H9 (cell line): ENCODE results near the gene PCDHGB1. TPM values are rescaled to one million over a fixed set of nuclear protein-coding genes. Genes with fewer than 3 reads are reported as not detected.
A peak's percentile ranks its signal among the peaks of the same experiment; 100 is the strongest.

Source experiments
- DNase-seq: peaks from one replicate; pipeline ENCODE4 v3.0.0-alpha.2; 2017
- H2AFZ ChIP-seq: one replicate; pipeline ENCODE4 v1.6.1; 2013; ENCODE audit warnings: mild to moderate bottlenecking, low read length, control low read depth, moderate library complexity
- H2AK5ac ChIP-seq: 2 replicates; pipeline ENCODE4 v1.6.1; 2013; ENCODE audit warnings: low read length, control low read depth, mixed read lengths; ENCODE audit not compliant: insufficient read length
- H2BK120ac ChIP-seq: one replicate; pipeline ENCODE4 v1.6.1; 2013; ENCODE audit warnings: low read depth, mild to moderate bottlenecking, low read length, control low read depth, inconsistent platforms; ENCODE audit not compliant: poor library complexity, severe bottlenecking
- H2BK12ac ChIP-seq: 2 replicates; pipeline ENCODE4 v1.6.1; 2013; ENCODE audit warnings: low read length, control low read depth, mixed read lengths, low read depth; ENCODE audit not compliant: insufficient read length
- H2BK15ac ChIP-seq: 2 replicates; pipeline ENCODE4 v1.6.1; 2013; ENCODE audit warnings: low read depth, low read length, control low read depth
- H2BK20ac ChIP-seq: one replicate; pipeline ENCODE4 v1.6.1; 2013; ENCODE audit warnings: low read depth, mild to moderate bottlenecking, low read length, control low read depth, inconsistent platforms; ENCODE audit not compliant: poor library complexity, severe bottlenecking
- H2BK5ac ChIP-seq: 2 replicates; pipeline ENCODE4 v1.6.1; 2013; ENCODE audit warnings: low read length, control low read depth, mixed read lengths; ENCODE audit not compliant: insufficient read length
- H3K14ac ChIP-seq: 2 replicates; pipeline ENCODE4 v1.6.1; 2013; ENCODE audit warnings: low read length, control low read depth; ENCODE audit not compliant: insufficient read depth
- H3K18ac ChIP-seq: 2 replicates; pipeline ENCODE4 v1.6.1; 2013; ENCODE audit warnings: low read depth, mild to moderate bottlenecking, mixed read lengths, low read length, control low read depth; ENCODE audit not compliant: insufficient read length
- H3K23ac ChIP-seq: 2 replicates; pipeline ENCODE4 v1.6.1; 2013; ENCODE audit warnings: low read length, control low read depth, mixed read lengths, low read depth; ENCODE audit not compliant: insufficient read length
- H3K23me2 ChIP-seq: 2 replicates; pipeline ENCODE4 v1.6.1; 2013; ENCODE audit warnings: low read depth, mild to moderate bottlenecking, mixed read lengths, low read length, control low read depth; ENCODE audit not compliant: insufficient read length, poor library complexity, severe bottlenecking
- H3K27ac ChIP-seq: 2 replicates; pipeline ENCODE4 v1.5.1; 2013; ENCODE audit warnings: low read length, control low read depth, mixed read lengths, low read depth; ENCODE audit not compliant: insufficient read length
- H3K27me3 ChIP-seq: 2 replicates; pipeline ENCODE4 v1.6.1; 2013; ENCODE audit warnings: low read length, control low read depth, inconsistent platforms; ENCODE audit not compliant: insufficient read depth
- H3K4ac ChIP-seq: 2 replicates; pipeline ENCODE4 v1.6.1; 2013; ENCODE audit warnings: low read depth, mild to moderate bottlenecking, control low read depth, inconsistent platforms, low read length, moderate library complexity
- H3K4me1 ChIP-seq: 2 replicates; pipeline ENCODE4 v1.6.1; 2013; ENCODE audit warnings: low read length, control low read depth, inconsistent platforms; ENCODE audit not compliant: insufficient read depth
- H3K4me2 ChIP-seq: 2 replicates; pipeline ENCODE4 v1.6.1; 2013; ENCODE audit warnings: low read length, control low read depth, mixed read lengths; ENCODE audit not compliant: insufficient read length, insufficient read depth
- H3K56ac ChIP-seq: 2 replicates; pipeline ENCODE4 v1.6.1; 2013; ENCODE audit warnings: low read depth, mild to moderate bottlenecking, mixed read lengths, low read length, control low read depth; ENCODE audit not compliant: insufficient read length
- H3K79me1 ChIP-seq: 2 replicates; pipeline ENCODE4 v1.6.1; 2013; ENCODE audit warnings: low read depth, mild to moderate bottlenecking, moderate library complexity, low read length, control low read depth, inconsistent platforms; ENCODE audit not compliant: insufficient read depth, poor library complexity, severe bottlenecking
- H3K79me2 ChIP-seq: 2 replicates; pipeline ENCODE4 v1.6.1; 2013; ENCODE audit warnings: low read length, control low read depth, inconsistent platforms; ENCODE audit not compliant: insufficient read depth
- H3K9ac ChIP-seq: 2 replicates; pipeline ENCODE4 v1.6.1; 2013; ENCODE audit warnings: low read length, control low read depth, mixed read lengths; ENCODE audit not compliant: insufficient read length; ENCODE audit errors: extremely low read depth
- H3K9me3 ChIP-seq: one replicate; pipeline ENCODE4 v1.6.1; 2013; ENCODE audit warnings: low read depth, low read length, inconsistent platforms; ENCODE audit not compliant: control insufficient read depth
- H3T11ph ChIP-seq: one replicate; pipeline ENCODE4 v1.6.1; 2013; ENCODE audit warnings: mild to moderate bottlenecking, low read length, control low read depth, inconsistent platforms
- H4K20me1 ChIP-seq: one replicate; pipeline ENCODE4 v1.6.1; 2013; ENCODE audit not compliant: control insufficient read depth, insufficient read length, insufficient read depth
- H4K5ac ChIP-seq: 2 replicates; pipeline ENCODE4 v1.6.1; 2013; ENCODE audit warnings: low read depth, mild to moderate bottlenecking, mixed read lengths, low read length, control low read depth; ENCODE audit not compliant: insufficient read length
- H4K8ac ChIP-seq: replicated peaks from 2 replicates; pipeline ENCODE4 v1.6.1; 2013; ENCODE audit warnings: low read length, control low read depth, mixed read lengths, low read depth; ENCODE audit not compliant: insufficient read length
- H4K91ac ChIP-seq: 2 replicates; pipeline ENCODE4 v1.6.1; 2013; ENCODE audit warnings: low read depth, mild to moderate bottlenecking, moderate library complexity, mixed read lengths, low read length, control low read depth; ENCODE audit not compliant: insufficient read length
- H3K27ac Mint-ChIP-seq, 3 experiments: 2 replicates in 2 of 3; 3 replicates in 1 of 3; pipeline ENCODE4 v1.8.0; 2020 to 2021; ENCODE audit warnings: mixed read lengths in 3 of 3, mild to moderate bottlenecking in 1 of 3, moderate library complexity in 1 of 3
- H3K27me3 Mint-ChIP-seq: 2 replicates; pipeline ENCODE4 v1.8.0; 2021; ENCODE audit warnings: low read depth, mild to moderate bottlenecking, moderate library complexity, mixed read lengths
- H3K36me3 Mint-ChIP-seq, 3 experiments: 2 replicates in 2 of 3; 3 replicates in 1 of 3; pipeline ENCODE4 v1.8.0; 2020 to 2021; ENCODE audit warnings: low read depth in 3 of 3, mixed read lengths in 3 of 3; ENCODE audit not compliant: insufficient read depth in 1 of 3
- H3K4me1 Mint-ChIP-seq, 2 experiments: 2 replicates each; pipeline ENCODE4 v1.8.0; 2020; ENCODE audit warnings: mixed read lengths in 2 of 2
- H3K4me3 Mint-ChIP-seq, 2 experiments: 2 replicates in 1 of 2; 3 replicates in 1 of 2; pipeline ENCODE4 v1.8.0; 2020 to 2021; ENCODE audit warnings: mild to moderate bottlenecking in 2 of 2, mixed read lengths in 2 of 2, moderate library complexity in 1 of 2
- H3K9me3 Mint-ChIP-seq, 2 experiments: 2 replicates in 1 of 2; 3 replicates in 1 of 2; pipeline ENCODE4 v1.8.0; 2020; ENCODE audit warnings: mild to moderate bottlenecking in 2 of 2, mixed read lengths in 2 of 2, moderate library complexity in 1 of 2
- CTCF ChIP-seq: fragments of 200-600 bp; sonication (generic); conservative IDR thresholded peaks from 3 replicates; pipeline ENCODE4 v1.8.0; 2021; ENCODE audit warnings: antibody characterized with exemption, mild to moderate bottlenecking
- WGBS: extraction: QIAGEN DNeasy Blood & Tissue Kit; methylation state at CpG from one replicate; pipeline ENCODE4 v1.1.7; 2013; ENCODE audit warnings: missing lambda C conversion rate, low lambda C conversion rate, mixed read lengths; ENCODE audit not compliant: insufficient read length; ENCODE audit errors: extremely low coverage; 5-methylcytosine and 5-hydroxymethylcytosine counted together
- total RNA-seq: library from RNA; stranded (reverse); gene quantifications from 2 replicates; pipeline ENCODE4 v1.2.1, GENCODE V29; 2021

PCDHGB1 gene
- total RNA-seq, 1 experiment from 2014 or later = 5.0 TPM

GRCh38 chr5:141303756-141304155 lies 46.1 kb upstream of the PCDHGB1 start, which contains the start of gene SLC25A2:
Gene SLC25A2, minus strand, starts transcription at chr5:141304049. Its CDS starts 184 bp downstream, at chr5:141303865.
- H3T11ph ChIP-seq = no peak within 1 kb of the TSS
- no peak within 1 kb of the TSS for H2BK15ac ChIP-seq
- no peak within 1 kb of the TSS for H2BK120ac ChIP-seq
- no peak within 1 kb of the TSS for H3K4ac ChIP-seq
- no CpG with 5 or more reads among the region's 36 CpGs for WGBS
- no peak within 1 kb of the TSS for H3K14ac ChIP-seq
- H3K23ac ChIP-seq = no peak within 1 kb of the TSS
- H3K18ac ChIP-seq = no peak within 1 kb of the TSS
- H4K5ac ChIP-seq = no peak within 1 kb of the TSS
- no peak within 1 kb of the TSS for H3K4me2 ChIP-seq
- H3K79me1 ChIP-seq = no peaks in the 10 kb centered on the region
- Mint-ChIP-seq H3K27me3 (no peaks in the 10 kb centered on the region), H3K27ac (peak within 1 kb of the TSS in 1 of 3 experiments; percentile 52; a peak in 1 of 7 replicates), H3K4me1 (no peaks in the 10 kb centered on the region), H3K36me3 (peaks cover 0 to 2% (median 0%) of the 10 kb centered on the region in 3 experiments; a peak in 3 of 7 replicates), H3K4me3 (no peak within 1 kb of the TSS), H3K9me3 (peaks cover 14 to 50% of the 10 kb centered on the region in 2 experiments; a peak in 4 of 5 replicates)
- H3K9ac ChIP-seq = no peak within 1 kb of the TSS
- no peaks in the 10 kb centered on the region for H3K23me2 ChIP-seq
- no peaks in the 10 kb centered on the region for H3K4me1 ChIP-seq
- no peak within 1 kb of the TSS for H3K27ac ChIP-seq
- no peak within 1 kb of the TSS for H2BK12ac ChIP-seq
- no peak for DNase-seq
- no peak within 1 kb of the TSS for H2AFZ ChIP-seq
- no peak within 1 kb of the TSS for H2AK5ac ChIP-seq
- no peak within 1 kb of the TSS for H4K91ac ChIP-seq
- H4K20me1 ChIP-seq = no peaks in the 10 kb centered on the region
- H2BK5ac ChIP-seq = no peak within 1 kb of the TSS
- H3K9me3 ChIP-seq = no peaks in the 10 kb centered on the region
- TF ChIP-seq CTCF = no peak
- H3K56ac ChIP-seq = no peak within 1 kb of the TSS
- H3K79me2 ChIP-seq = no peaks in the 10 kb centered on the region; the same call in 1 of the 2 replicates
- no peak within 1 kb of the TSS for H2BK20ac ChIP-seq
- H4K8ac ChIP-seq = no peak within 1 kb of the TSS
- H3K27me3 ChIP-seq = no peaks in the 10 kb centered on the region
